ENCODE results near the gene IL1RAPL1.

The IL1RAPL1 gene

GRCh38 chrX:29496636-29497180 lies 909.5 kb downstream of the IL1RAPL1 start:
- no peak for DNase-seq (ENCODE audit: low read depth in 1 of 2, low spot score in 1 of 2)

GRCh38 chrX:29506729-29507128 lies 919.5 kb downstream of the IL1RAPL1 start:
- no peak for DNase-seq (ENCODE audit: low read depth in 1 of 2, low spot score in 1 of 2)

- DNase-seq (ENCODE audit: low read depth in 1 of 2, low spot score in 1 of 2) = no peak
These were observed 930.9 kb downstream of the IL1RAPL1 start for GRCh38 chrX:29518100-29518499.

DNA sequence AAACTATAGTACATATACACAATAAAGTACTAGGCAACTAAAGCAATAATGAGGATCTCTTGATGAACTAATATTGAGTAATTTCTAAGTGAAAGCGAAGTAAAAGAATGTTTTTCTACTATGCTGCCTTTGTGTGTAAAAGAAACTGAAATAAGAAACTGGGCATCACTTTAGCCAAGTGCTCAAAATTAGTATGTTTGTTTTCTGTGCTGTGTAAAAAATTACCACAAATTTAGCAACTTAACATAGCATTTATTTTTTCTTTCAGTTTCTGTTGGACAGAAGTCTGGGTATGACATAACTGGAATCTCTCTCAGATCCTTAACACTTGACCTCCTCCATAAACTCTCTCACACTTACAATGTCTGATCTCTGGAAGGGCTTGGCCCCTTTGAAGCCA lies 941.0 kb downstream of the IL1RAPL1 start:
- DNase-seq (ENCODE audit: low read depth in 1 of 2, low spot score in 1 of 2) = no peak

GRCh38 chrX:29530501-29530900 lies 943.3 kb downstream of the IL1RAPL1 start:
- DNase-seq (ENCODE audit: low read depth in 1 of 2, low spot score in 1 of 2) = no peak

DNA sequence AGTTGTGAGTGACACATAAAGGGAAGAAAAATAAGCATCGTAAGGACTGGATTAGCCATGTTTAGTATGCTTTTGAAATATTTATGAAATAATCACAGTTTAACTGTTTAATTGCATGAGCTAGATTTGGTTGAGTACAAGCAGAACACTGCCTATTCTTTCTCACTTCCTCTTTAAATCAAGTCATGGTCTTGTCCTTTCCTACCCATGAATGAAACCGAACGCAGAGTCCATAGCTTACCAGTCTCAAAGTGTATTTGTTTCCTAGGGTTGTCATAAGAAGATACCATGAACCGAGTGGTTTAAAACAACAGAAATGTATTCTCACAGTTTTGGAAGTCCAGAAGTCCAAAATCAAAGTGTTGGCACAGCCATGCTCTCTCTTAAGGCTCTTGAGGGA lies 944.1 kb downstream of the IL1RAPL1 start:
- DNase-seq (ENCODE audit: low read depth in 1 of 2, low spot score in 1 of 2) = no peak

- no peak for DNase-seq (ENCODE audit: low read depth in 1 of 2, low spot score in 1 of 2)
These were observed 948.2 kb downstream of the IL1RAPL1 start for GRCh38 chrX:29535212-29536162.

GRCh38 chrX:29541038-29541437 lies 953.8 kb downstream of the IL1RAPL1 start:
- DNase-seq (ENCODE audit: low read depth in 1 of 2, low spot score in 1 of 2) = no peak

GRCh38 chrX:29542152-29542551 lies 954.9 kb downstream of the IL1RAPL1 start:
- DNase-seq (ENCODE audit: low read depth in 1 of 2, low spot score in 1 of 2) = no peak

DNA sequence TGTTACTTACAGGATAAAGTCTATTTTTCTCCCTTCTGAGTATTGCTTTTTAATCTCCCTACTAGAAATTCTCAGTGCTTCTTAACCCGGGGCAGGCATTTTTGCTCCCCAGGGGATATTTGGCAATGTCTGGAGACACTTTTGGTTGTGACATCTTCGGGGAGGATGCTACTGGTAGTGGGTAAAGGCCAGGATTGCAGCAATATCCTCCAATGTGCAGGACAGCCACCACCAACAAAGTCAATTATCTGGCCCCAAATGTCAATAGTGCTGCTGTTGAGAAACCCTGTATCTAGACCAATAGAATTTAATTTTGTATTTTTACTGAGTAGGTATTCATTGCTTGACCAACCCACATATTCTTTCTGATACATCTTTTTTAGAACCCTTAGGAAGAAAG lies 958.6 kb downstream of the IL1RAPL1 start:
- DNase-seq (ENCODE audit: low read depth in 1 of 2, low spot score in 1 of 2) = no peak

DNA sequence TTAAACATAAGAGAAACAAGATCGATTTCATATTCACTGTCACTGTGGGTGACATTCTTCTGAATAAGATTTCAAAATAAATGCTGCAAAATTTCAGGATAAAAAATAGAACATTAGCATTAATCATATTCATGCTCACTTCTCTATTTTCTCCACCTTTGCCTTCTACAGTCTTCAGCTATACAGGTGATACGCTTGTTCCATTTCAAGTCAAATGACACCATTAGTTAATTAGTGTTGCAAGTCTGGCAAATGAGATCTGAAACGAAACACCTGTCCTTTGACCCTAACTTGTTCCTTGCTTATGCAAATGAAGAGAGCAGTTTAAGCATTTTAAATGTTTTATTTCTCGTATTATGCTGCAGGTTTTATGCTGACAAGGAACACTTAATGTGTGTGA lies 960.6 kb downstream of the IL1RAPL1 start:
- no peak for DNase-seq (ENCODE audit: low read depth in 1 of 2, low spot score in 1 of 2)

GRCh38 chrX:29553542-29553941 lies 966.3 kb downstream of the IL1RAPL1 start:
- DNase-seq (ENCODE audit: low read depth in 1 of 2, low spot score in 1 of 2) = no peak

- DNase-seq (ENCODE audit: low read depth in 1 of 2, low spot score in 1 of 2) = no peak
These were observed 968.3 kb downstream of the IL1RAPL1 start for GRCh38 chrX:29555465-29556091.

GRCh38 chrX:29560065-29560464 lies 972.8 kb downstream of the IL1RAPL1 start:
- no peak for DNase-seq (ENCODE audit: low read depth in 1 of 2, low spot score in 1 of 2)

GRCh38 chrX:29561417-29561816 lies 974.2 kb downstream of the IL1RAPL1 start:
- no peak for DNase-seq (ENCODE audit: low read depth in 1 of 2, low spot score in 1 of 2)

GRCh38 chrX:29580560-29580959 lies 993.3 kb downstream of the IL1RAPL1 start:
- no peak for DNase-seq (ENCODE audit: low read depth in 1 of 2, low spot score in 1 of 2)

- no peak for DNase-seq (ENCODE audit: low read depth in 1 of 2, low spot score in 1 of 2)
These were observed 994.0 kb downstream of the IL1RAPL1 start for GRCh38 chrX:29581223-29581622.

- no peak for DNase-seq (ENCODE audit: low read depth in 1 of 2, low spot score in 1 of 2)
These were observed 999.9 kb downstream of the IL1RAPL1 start for GRCh38 chrX:29587107-29587506.

- no peak for DNase-seq (ENCODE audit: low read depth in 1 of 2, low spot score in 1 of 2)
These were observed 1003.7 kb downstream of the IL1RAPL1 start for GRCh38 chrX:29590921-29591320.

DNA sequence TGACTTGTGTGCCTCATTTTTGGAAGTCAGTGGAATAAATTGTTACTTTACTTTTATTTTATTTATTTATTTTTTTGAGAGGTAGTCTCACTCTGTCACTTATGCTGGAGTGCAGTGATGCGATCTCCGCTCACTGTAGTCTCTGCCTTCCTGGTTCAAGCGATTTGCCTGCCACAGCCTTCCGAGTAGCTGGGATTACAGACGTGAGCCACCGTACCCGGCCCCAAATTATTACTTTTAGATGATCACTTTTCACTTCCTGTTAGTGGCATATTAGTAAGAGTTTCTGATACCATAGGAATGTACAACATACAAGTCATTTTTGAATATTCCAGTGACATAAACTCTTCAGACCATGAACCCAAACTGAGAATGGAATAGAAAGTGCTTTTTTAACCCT lies 1017.1 kb downstream of the IL1RAPL1 start:
- DNase-seq (ENCODE audit: low read depth in 1 of 2, low spot score in 1 of 2) = no peak

GRCh38 chrX:29617276-29617675 lies 1030.0 kb downstream of the IL1RAPL1 start:
- no peak for DNase-seq (ENCODE audit: low read depth in 1 of 2, low spot score in 1 of 2)

- DNase-seq (ENCODE audit: low read depth in 1 of 2, low spot score in 1 of 2) = no peak
These were observed 1030.5 kb downstream of the IL1RAPL1 start for GRCh38 chrX:29617725-29618124.

All from activated CD4-positive, alpha-beta T cell treated with anti-CD3 and anti-CD28 coated beads, Interleukin-2, amount 50 U/mL, for 24 hours (primary cell).